HG02938 (cell line): ENCODE results near the gene AKT2.
"Not testable (repeated sequence)": the region's sequence is repeated elsewhere in the genome, so short reads cannot be mapped to it uniquely, and the experiment has no call there.

Experiments used
- ATAC-seq: cut with Tn5 transposase; IDR thresholded peaks from one replicate; pipeline ENCODE4 v1.9.1; 2021; ENCODE audit warnings: mild to moderate bottlenecking, moderate library complexity; ENCODE audit not compliant: unreplicated experiment

The AKT2 gene

DNA sequence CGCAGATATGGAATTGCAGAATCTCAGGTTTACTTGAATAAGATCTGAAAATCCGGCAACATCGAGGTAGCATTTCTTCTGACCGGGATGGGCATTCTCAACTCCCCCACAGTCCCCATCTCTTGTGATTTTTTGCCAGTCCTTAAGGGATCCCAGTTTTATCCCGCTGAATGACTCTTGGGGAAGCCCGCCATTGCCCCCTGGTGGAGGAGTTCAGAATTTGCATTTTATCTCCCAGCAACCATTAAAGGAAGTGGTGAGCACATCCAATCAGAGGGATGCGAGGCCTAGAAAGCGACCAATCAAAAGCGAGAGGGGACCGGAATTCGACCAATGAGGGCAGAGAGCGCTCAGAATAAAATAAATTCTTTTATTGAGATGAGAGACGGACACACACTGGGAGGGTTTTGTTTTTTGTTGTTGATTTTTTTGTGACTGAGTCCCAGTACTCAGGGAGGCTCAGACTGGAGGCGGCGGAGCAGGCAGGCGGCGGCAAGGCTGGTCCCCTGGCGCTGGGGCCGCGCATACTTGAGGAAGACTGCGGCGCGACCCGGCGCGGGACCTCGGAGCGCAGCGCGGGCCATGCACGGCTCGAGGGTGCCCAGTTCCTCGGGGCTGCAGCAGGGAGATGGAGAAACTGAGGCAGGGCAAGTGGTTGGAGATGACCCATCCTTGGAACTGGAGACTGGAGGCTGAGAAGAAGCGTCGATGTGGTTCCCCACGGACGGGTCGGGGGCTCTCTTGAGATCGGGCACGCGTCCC, 63.1 kb downstream of the AKT2 start:
- no peak for ATAC-seq

DNA sequence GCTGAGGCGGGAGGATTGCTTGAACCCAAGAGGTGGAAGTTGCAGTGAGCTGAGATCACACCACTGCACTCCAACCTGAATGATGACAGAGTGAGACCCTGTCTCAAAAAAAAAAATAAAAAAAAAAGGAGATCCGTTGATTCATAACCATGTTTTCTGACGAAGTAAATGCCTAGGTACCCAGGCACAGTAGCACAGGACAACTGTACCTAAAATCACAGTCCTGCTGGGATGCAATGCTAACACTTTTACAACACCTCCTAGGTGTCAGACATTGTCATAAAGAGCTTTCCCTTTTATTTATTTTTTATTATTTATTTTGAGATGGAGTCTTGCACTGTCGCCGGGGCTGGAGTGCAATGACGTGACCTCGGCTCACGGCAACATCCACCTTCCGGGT, 64.5 kb downstream of the AKT2 start:
- ATAC-seq = no peak

DNA sequence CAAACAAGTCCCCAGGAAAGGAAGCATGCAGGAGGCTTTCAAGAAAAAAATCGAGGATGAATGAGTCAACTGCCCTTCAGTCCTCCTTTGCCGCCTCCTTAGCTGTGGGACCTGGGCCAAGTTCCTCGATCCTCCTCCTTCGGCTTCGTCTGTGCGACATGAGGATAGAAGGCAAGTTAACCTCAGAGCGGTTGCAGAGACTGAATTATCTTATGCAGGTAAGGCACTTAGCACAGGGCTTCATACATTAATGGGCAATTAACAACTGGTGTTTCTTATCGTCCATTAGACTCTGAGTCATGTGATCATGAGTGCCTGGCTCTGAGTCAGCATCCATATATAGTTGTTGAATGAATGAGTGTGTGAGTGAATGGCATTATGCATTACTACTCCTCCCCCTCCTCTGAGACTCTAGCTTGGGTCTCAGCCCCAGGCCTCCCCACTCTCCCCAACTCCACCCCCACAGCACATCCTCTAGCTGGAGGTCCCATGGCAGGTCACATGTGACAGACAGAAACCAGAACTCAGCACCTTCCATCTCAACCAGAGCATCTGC, 65.3 kb downstream of the AKT2 start:
- no peak for ATAC-seq

DNA sequence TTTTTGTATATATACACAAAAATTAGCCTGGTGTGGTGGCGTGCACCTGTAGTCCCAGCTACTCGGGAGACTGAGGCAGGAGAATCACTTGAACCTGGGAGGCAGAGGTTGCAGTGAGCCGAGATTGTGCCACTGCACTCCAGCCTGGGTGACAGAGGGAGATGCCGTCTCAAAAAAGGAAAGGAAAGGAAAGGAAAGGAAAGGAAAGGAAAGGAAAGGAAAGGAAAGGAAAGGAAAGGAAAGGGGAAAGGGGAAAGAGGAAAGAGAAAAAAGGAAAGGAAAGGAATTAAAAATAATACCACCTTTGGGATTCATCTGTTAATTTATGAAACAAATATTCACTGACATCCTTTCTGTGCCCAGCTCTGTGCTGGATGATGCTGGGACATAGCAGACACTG, 66.1 kb downstream of the AKT2 start:
- not testable (repeated sequence) for ATAC-seq

DNA sequence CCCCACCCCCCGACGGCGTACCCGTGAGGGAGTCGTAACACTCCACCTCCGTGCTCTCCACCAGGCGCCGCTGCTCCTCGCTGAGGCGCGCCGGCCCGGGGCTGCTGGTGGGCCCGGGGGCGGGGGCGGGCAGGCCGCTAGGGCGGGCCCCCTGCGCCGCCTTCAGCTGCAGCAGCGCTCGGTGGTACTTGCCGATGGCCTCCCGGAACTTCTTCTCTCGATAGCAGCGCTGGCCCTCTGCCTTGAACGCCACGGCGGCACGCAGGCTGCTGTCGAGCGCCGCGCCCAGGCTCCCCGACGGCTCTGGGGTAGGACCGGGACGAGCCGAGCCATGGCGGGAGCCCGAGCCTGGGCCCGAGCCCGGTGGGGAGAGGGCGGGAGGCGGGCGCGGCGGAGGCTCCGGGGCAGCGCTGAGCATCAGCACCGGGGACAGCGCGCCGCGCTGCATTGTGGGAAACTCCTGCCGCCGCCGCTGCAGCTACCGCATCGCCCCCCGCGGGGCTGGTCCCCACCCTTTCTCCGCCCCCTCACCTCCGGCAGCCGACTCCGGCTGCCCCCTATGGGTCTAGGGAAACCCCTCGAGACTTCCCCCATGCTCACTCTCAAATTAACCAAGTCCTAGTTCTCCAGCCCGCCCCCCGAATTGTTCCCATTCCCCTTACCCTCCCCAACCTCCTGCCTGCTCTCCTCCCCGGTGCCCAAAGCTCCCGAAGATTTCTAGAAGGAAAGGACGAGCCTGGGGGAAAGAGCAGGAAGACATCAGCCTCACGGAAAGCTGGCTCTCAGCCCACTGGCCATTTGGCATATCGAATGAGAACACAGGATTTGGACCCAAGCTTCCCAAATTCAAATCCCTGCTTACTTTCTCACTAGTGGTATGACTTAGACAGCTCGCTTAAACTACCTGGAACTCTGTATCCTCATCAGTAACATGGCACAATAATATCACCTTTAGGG, 66.9 kb downstream of the AKT2 start, which contains the start of gene TTC9B:
TSS of gene TTC9B (minus strand) at position 451 of the 957 bp plus-strand sequence. CDS start at position 448, 3 bp downstream.
- ATAC-seq = no peak

DNA sequence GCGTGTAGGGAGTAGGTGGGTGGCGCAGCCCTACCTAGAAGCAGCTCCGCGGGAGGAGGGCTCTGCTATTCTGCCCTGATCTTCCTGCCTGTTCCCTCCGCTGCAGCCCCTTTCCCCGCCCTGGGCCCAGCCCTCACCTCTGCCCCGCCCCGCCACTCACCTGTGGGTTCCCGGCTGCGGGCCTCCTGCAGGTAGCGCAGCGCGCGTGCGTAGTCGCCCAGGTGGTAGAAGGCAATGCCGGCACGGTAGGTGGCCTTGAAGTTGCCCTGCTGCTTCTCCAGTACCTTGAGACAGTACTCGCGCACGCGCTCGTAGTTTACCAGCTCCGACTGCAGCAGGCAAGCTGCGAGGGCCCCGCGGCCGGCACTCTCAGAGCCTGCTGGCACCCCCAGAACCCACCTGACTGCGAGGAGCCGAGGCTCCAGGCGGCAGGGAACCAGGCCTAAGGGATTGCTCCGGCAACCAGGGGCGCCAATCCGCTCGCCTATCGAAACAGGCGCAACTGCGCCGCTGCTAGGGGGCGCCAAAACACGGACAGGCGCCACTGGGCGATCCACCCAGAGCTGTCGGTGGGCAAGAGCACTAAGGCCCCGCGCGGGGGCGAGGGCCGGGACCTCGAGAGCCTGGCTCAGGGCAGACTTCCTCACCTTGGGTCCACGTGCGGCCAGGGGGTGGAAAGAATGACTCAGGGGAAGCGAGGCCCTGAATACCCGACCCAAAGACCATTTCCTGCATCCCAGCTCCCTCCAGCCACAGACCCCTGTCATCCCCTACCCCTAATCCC, 67.9 kb downstream of the AKT2 start:
- ATAC-seq = no peak

DNA sequence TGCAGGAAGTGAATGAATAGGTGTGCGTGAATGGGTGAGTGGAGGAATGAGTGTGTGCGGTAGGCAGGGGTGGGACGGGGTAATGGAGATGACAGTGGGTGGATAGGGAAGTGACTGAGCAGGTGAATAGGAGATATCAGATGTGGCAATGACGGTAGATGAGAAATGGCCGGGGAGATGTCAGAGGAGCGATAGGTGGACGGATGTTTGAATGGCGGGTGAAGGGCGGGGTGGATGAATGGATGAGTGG, 68.4 kb downstream of the AKT2 start:
- no peak for ATAC-seq

DNA sequence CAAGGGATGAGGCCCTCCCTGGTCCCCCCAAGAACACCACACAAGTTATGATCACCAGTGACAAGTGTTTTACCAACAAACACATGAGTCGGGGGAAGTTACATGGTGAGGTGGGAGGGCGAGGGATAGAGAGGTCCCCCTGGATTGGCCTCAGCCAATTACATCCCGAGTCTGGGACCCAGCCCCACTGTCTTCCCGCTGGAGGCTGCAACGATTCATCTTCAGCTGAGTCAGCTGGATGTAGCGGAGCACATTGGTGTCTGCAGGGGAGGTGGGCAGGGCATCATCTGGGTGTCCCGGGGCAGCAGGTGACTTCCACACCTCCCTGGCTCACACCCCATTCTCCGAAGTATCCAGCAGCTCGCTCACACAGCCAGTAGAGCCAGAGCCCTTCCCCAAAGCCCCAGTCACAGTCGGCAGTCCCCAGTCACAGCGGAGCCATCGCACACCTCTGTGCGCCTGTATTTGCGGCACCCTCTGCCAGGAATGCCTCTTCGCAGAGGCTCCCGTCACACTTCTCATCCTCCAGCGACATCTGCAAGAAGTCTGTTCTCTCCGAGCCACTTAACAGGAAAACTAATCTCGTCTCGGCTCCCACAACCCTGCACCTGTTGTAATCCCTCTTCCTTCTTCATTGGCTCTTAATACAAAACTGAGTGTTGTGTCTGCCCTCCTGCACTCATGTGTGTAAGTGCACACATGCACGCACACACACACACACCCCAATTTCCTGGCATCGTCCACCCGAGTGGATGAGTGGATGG, 69.0 kb downstream of the AKT2 start:
- ATAC-seq = no peak

DNA sequence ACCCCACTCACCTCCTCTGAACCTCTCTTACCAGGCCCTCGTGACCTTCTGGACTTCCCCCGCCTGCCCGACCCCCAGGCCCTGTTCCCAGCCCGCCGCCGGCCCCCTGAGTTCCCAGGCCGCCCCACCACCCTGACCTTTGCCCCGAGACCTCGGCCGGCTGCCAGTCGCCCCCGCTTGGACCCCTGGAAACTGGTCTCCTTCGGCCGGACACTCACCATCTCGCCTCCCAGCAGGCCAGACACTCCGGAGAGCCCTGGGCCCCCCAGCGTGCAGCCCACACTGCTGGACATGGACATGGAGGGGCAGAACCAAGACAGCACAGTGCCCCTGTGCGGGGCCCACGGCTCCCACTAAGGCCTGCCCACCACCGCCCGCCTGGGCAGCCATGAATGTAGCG, 70.2 kb downstream of the AKT2 start:
- no peak for ATAC-seq

DNA sequence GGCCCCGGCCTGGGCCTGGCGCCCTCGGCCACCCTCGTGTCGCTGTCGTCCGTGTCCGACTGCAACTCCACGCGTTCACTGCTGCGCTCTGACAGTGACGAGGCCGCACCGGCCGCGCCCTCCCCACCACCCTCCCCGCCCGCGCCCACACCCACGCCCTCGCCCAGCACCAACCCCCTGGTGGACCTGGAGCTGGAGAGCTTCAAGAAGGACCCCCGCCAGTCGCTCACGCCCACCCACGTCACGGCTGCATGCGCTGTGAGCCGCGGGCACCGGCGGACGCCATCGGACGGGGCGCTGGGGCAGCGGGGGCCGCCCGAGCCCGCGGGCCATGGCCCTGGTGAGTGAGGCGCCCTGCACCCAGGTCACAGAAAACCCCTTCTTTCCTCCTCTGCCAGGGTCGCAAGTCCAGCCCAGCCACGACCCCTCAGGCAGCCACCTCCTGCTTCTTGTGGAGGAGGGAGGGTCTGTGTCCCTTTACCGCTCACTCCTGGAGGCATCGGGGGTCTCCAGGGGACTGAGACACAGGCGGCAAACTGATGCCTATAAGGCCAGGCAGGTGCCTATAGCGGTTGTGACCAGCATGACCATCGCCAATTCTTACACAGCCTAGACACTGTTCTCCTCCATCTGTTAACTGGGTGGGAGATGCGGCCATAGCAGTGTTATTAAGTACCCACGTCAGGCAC, 71.1 kb downstream of the AKT2 start:
- ATAC-seq = no peak

DNA sequence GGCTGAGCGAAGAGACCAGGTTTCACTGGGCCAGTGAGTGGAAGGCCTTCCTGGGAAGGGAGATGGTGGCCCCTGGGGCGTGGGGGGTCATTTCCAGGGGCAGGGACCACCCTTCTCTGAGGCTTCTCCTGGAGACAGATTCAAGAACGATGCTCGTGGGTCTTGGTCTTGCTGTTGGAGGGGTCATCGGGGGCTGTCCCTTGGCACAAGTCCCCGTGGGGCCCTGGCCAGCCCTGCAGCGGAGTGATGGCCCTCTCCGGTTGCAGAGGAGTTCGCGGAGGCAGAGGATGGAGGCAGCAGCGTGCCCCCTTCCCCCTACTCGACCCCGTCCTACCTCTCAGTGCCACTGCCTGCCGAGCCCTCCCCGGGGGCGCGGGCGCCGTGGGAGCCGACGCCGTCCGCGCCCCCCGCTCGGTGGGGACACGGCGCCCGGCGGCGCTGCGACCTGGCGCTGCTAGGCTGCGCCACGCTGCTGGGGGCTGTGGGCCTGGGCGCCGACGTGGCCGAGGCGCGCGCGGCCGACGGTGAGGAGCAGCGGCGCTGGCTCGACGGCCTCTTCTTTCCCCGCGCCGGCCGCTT, 71.8 kb downstream of the AKT2 start:
- no peak for ATAC-seq

DNA sequence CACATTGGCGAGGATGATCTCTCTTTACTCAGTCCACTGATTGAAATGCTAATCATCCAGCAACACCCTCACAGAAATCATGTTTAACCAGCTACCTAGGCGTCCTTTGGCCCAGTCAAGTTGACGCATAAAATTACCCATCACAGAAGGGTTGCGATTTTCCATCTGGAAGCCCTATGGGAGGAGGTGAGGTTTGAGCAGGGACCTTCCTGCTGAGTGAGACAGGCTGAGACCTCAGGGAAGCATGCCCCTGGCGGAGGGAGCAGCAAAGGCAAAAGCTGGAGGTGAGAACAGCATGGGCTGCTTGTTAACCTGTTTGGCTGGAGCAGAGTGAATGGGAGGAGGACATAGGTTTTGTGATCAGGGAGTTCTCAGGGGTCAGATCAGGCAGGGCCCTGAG, 74.3 kb downstream of the AKT2 start:
- no peak for ATAC-seq

DNA sequence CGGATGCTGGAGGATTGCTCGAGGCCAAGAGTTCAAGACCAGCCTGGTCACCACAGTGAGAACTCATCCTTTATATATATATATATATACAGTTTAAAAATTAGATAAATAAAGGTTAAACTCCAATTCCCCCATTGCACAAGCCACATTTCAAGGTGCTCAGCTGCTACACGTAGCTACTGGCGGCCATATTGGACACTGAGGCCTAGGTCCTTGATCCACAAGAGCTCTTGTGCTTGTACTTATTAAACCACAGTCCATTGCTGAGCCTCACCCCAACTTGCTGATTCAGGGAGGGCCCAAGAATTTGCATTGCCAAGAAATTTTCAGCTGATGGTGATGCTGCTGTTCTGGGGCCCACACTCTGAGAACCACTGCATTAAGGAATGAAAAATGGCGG, 76.5 kb downstream of the AKT2 start:
- no peak for ATAC-seq

DNA sequence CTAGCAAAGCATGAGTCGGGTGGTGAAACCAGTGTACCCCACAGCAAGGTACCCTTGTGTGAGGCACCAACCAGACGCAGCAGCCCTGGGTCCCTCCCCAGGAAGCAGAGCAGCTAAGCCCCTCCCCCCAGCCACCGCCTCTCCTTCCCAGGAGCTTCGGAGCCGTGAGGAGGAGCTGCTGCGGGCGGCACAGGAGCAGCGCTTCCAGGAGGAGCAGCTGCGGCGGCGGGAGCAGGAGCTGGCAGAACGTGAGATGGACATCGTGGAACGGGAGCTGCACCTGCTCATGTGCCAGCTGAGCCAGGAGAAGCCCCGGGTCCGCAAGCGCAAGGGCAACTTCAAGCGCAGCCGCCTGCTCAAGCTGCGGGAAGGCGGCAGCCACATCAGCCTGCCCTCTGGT, 79.4 kb downstream of the AKT2 start:
- ATAC-seq = no peak

DNA sequence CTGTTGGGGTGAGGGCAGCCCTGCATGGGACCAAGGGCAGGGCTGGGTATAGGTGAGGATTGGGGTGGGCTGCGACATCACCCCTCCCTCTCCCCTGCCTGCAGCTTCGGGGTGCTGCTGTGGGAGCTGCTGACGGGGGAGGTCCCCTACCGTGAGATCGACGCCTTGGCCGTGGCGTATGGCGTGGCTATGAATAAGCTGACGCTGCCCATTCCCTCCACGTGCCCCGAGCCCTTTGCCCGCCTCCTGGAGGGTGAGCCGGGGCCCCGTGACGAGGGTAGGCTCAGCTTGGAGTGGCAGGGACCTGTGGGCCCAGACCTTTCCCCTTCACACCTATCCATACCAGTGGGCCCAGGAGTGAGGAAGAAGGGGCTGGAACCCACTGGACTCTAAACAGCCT, 80.8 kb downstream of the AKT2 start:
- ATAC-seq = no peak

DNA sequence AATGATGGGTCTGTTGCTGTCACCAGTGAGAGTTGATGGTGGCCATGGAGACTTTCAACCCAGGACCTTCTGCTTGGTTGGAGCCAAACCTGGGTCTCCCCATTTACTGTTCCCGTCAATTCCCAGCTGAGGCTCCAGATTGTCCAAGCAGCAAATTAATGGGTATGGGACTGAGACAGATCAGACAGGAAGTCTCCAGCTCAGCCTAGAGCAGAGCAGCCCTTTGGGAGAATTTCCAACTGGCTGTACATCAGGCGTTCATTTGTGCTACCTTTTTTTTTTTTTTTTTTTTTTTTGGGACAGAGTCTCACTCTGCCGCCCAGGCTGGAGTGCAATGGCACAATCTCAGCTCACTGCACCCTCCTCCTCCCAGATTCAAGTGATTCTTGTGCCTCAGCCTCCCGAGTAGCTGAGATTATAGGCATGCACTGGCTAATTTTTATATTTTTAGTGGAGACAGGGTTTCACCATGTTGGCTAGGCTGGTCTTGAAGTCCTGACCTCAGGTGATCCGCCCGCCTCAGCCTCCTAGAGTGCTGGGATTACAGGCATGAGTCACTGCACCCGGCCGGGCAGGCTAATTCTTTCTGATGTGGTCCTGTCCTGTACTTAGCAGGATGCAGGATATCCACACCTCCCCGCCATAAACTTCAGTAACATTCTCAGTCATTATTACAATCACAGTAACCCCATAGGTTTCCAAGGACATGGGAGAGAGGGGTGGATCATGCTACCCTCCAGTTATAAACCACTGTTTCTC, 84.6 kb downstream of the AKT2 start:
- ATAC-seq = no peak

DNA sequence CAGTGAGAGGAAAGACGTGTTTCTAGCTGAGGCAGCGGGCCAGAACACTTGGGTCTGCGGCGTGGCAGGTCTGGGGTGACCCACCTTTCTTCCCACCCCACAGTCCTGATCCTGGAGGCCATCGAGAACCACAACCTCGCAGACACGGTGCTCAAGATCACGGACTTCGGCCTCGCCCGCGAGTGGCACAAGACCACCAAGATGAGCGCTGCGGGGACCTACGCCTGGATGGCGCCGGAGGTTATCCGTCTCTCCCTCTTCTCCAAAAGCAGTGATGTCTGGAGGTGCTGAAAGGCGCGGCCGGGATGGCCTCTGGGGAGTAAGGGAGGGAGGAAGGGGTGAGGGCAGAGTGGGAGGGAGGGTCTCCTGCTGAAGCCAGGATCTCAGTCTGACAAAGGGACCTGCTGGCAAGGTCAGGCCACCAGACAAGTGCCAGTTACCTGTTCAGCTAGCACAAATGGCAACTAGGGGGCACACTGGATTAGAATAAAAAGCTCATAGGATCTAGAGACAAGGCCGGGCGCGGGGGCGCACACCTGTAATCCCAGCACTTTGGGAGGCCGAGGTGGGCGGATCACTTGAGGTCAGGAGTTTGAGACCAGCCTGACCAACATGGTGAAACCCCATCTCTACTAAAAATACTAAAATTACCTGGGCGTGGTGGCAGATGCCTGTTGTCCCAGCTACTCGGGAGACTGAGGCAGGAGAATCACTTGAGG, 86.7 kb downstream of the AKT2 start:
- no peak for ATAC-seq

DNA sequence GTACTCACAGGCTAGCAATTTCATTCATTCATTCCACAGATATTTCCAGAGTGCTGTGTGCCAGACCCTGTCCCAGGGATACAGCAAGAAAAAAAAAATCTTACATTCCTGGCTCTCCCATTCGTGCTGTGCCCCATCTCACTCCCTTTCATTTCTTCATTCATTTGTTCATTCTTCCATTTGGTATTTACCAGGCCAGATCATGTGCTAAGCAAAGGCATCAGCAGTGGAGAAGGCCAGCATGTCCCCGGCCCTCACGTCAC, 91.6 kb downstream of the AKT2 start:
- ATAC-seq = no peak
